SK-N-MC (cell line): ENCODE results near the gene TRHDE.

Source experiments
- EZH2 ChIP-seq: fragments of 200-600 bp; sonication (generic); IDR thresholded peaks from one replicate; pipeline ENCODE4 v1.6.1; 2017; ENCODE audit warnings: antibody characterized with exemption
- FOXP2 ChIP-seq: optimal IDR thresholded peaks from 2 replicates; pipeline ENCODE3; 2011; ENCODE audit warnings: mild to moderate bottlenecking, moderate library complexity; ENCODE audit not compliant: insufficient read depth; ENCODE audit errors: extremely low read length, control extremely low read depth
- POLR2AphosphoS5 ChIP-seq: IDR thresholded peaks from 2 replicates; pipeline ENCODE4 v1.6.1; 2012; ENCODE audit warnings: mild to moderate bottlenecking, low read depth, low read length, borderline replicate concordance

DNA sequence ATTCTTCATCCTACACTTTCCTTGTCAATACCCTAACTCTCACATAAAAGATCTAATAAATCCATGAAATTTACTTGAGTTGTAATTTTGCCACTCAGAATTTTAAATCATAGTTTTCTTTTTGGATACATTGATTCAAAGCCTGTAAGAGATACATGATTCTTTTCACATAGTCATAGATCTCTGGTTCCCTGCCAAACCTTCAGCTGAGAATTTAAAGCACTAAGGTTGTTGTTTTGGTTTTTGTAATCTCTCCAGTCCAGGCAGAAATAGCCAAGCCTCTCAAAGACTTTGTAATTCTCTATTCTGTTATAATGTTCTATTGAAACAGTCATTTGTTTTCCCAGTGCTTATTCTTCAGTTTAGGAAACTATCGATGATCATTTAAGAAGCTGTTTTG, 273.9 kb downstream of the TRHDE start:
- no peak for TF ChIP-seq POLR2AphosphoS5
- TF ChIP-seq EZH2: no peak
- no peak for TF ChIP-seq FOXP2
